Breast epithelium (tissue), 4 donors: ENCODE data around the gene KIAA0040. TPM values are rescaled to one million over a fixed set of nuclear protein-coding genes. Genes with fewer than 3 reads are reported as not detected.

Experiments used
- DNase-seq, 2 donors: peaks; one replicate each; pipeline ENCODE4 v3.0.0-alpha.2; 2019; ENCODE audit warnings: low spot score in 2 of 2
- H3K27ac ChIP-seq, 2 donors: fragments of 200-600 bp; sonication (generic) in 1 of 2; one replicate each; pipeline ENCODE4 v1.5.1; 2016 to 2019; ENCODE audit warnings: mild to moderate bottlenecking in 1 of 2
- H3K27me3 ChIP-seq, 2 donors: fragments of 200-600 bp; sonication (generic) in 1 of 2; one replicate each; pipeline versions ENCODE4 v1.5.1 to v1.6.0; 2017 to 2019; ENCODE audit warnings: control low read depth in 1 of 2, mild to moderate bottlenecking in 1 of 2
- H3K36me3 ChIP-seq: fragments of 200-600 bp; one replicate; pipeline ENCODE4 v1.5.1; 2019
- H3K4me1 ChIP-seq, 2 donors: fragments of 200-600 bp; sonication (generic); one replicate each; pipeline ENCODE4 v1.5.1; 2016 to 2019; ENCODE audit warnings: control low read depth in 1 of 2
- H3K4me3 ChIP-seq, 3 donors: fragments of 200-600 bp; sonication (generic); 1 replicate in 2 of 3; 2 replicates in 1 of 3; pipeline ENCODE4 v1.5.1; 2016 to 2019; ENCODE audit warnings: mild to moderate bottlenecking in 3 of 3, moderate library complexity in 2 of 3
- H3K9me3 ChIP-seq, 2 donors: fragments of 200-600 bp; sonication (generic) in 1 of 2; one replicate each; pipeline ENCODE4 v1.5.1; 2016 to 2019; ENCODE audit warnings: control low read depth in 1 of 2
- POLR2A ChIP-seq: fragments of 450-650 bp; IDR thresholded peaks from one replicate; pipeline ENCODE4 v1.6.1; 2016; ENCODE audit warnings: antibody characterized with exemption, mild to moderate bottlenecking, moderate library complexity
- POLR2AphosphoS5 ChIP-seq, 3 donors: sonication (generic); formaldehyde crosslinking; IDR thresholded peaks; one replicate each; pipeline ENCODE4 v1.6.1; 2017; ENCODE audit warnings: antibody characterized with exemption in 3 of 3
- intact Hi-C: fragments of 100-400 bp; cut with DNase I; formaldehyde crosslinking; loops from one replicate; pipeline ENCODE4 v1.15.1; 2023; ENCODE audit warnings: low total_unique reads
- total RNA-seq, 3 donors: library from RNA; depleted of rRNA; stranded (reverse); fragments of >200 nt; gene quantifications; one replicate each; pipeline ENCODE4 v1.1.0, GENCODE V29; 2016
- TF ChIP-seq, protein P1 (sequence below), 3 donors: fragments of 450-650 bp; IDR thresholded peaks; one replicate each; pipeline ENCODE4 v1.5.1; 2016 to 2017; ENCODE audit warnings: antibody characterized with exemption in 3 of 3, mild to moderate bottlenecking in 3 of 3, moderate library complexity in 3 of 3

The KIAA0040 gene
- total RNA-seq, 3 donors from 2014 or later, result 43.6 to 160 (median 56.9) TPM

DNA sequence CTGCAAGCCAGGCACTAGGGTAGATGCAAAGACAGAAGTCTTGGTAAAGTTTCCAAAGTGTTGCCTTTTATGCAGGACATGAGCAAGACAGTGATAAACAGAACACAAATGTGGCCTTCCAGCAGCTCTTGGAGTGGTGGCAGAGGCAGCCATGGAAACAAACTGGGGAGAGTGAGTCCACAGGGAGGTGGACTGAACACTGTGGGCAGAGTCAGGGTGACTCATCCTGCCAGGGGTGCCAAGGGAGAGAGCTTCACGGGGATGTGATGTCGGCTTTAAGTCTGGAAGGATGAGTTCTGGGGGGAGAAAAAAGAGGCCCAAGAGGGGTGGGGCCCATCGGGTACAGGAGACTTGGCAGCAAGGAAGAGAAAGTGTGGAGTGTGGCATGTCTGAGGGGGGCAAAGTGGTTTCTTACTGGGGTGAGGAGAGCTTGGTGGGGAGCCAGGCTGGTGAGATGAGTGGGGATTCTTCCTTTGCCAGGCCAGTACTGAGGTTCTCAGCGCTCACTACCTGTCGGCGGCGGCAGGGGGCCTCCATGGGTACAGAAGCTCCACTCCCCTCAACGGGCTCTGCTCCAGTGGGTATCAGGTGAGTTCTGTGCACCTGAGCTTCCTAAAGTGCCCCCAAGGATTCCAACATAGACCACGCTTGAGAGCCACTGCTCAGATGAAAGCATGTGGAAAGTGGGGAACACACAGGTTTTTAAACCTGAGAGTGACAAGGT lies 41.8 kb downstream of the KIAA0040 start:
- DNase-seq, result no peak
- Histone ChIP-seq H3K4me1 (no peaks in the 10 kb centered on the region), H3K4me3 (no peak overlapping the region), H3K36me3 (no peaks in the 10 kb centered on the region), H3K9me3 (no peaks in the 10 kb centered on the region), H3K27ac (no peak overlapping the region), H3K27me3 (no peaks in the 10 kb centered on the region)
- TF ChIP-seq, protein P1, sequence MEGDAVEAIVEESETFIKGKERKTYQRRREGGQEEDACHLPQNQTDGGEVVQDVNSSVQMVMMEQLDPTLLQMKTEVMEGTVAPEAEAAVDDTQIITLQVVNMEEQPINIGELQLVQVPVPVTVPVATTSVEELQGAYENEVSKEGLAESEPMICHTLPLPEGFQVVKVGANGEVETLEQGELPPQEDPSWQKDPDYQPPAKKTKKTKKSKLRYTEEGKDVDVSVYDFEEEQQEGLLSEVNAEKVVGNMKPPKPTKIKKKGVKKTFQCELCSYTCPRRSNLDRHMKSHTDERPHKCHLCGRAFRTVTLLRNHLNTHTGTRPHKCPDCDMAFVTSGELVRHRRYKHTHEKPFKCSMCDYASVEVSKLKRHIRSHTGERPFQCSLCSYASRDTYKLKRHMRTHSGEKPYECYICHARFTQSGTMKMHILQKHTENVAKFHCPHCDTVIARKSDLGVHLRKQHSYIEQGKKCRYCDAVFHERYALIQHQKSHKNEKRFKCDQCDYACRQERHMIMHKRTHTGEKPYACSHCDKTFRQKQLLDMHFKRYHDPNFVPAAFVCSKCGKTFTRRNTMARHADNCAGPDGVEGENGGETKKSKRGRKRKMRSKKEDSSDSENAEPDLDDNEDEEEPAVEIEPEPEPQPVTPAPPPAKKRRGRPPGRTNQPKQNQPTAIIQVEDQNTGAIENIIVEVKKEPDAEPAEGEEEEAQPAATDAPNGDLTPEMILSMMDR (IDR thresholded peaks at IDR 0.05), result no peak
- TF ChIP-seq POLR2A, result no peak
- no peak for TF ChIP-seq POLR2AphosphoS5 (IDR thresholded peaks at IDR 0.05)
- intact Hi-C loops, result loop anchor here (10.0 kb wide), 1 partner anchor 174 kb away; no protein-coding TSS in a partner anchor

DNA sequence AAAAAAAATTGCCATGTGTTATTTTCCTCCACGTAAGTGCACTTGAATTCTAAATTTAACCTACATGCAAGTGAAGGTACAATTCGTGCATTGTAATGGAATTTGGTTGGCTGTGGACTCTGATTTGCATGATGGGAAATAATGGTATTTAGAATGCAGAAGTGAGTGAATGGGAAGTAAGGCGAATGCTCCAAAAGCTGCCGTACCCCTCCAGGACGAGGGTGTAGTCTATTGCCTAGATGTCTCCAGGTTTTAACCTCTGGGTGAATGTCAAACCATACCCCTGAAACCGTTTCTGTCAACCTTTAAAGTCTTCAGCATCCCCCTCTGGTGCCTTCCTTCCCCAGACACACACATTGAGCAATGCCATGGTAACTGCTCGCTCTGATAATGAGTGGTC lies 44.5 kb downstream of the KIAA0040 start:
- no peaks in the 10 kb centered on the region for H3K4me1 ChIP-seq
- H3K36me3 ChIP-seq, result no peaks in the 10 kb centered on the region
- intact Hi-C loops, result loop anchor here (5.0 kb wide), 1 partner anchor 1404 kb away; no protein-coding TSS in a partner anchor
- H3K9me3 ChIP-seq, result no peaks in the 10 kb centered on the region
- H3K27me3 ChIP-seq, result no peaks in the 10 kb centered on the region
- H3K27ac ChIP-seq, result no peak overlapping the region
- H3K4me3 ChIP-seq, result no peak overlapping the region
- TF ChIP-seq, protein P1 (IDR thresholded peaks at IDR 0.05), result no peak
- TF ChIP-seq POLR2AphosphoS5 (IDR thresholded peaks at IDR 0.05) (no peak), POLR2A (no peak)
- no peak for DNase-seq

DNA sequence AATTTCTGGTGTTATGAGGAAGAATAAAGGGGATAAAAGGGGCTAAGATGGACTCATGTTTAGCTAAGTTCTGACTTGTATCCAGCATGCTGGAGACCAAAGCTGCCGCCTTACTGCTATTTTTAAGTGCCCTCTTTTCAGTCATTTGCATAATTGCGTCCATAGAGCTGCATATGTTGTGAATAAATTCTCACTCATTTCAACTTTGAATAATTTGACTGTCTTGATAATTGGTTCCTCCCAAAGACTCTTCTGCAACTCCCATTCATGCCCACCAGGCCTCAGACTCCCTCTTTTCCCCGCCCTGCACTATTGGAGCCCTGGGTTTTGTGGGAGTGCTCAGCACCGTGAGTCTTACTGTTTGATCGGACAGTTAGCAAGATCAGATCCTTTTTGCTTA lies 45.0 kb downstream of the KIAA0040 start:
- no peaks in the 10 kb centered on the region for H3K9me3 ChIP-seq
- TF ChIP-seq, protein P1 (IDR thresholded peaks at IDR 0.05), result no peak
- no peak for TF ChIP-seq POLR2A
- H3K36me3 ChIP-seq, result no peaks in the 10 kb centered on the region
- no peak overlapping the region for H3K27ac ChIP-seq
- H3K4me3 ChIP-seq, result no peak overlapping the region
- no peaks in the 10 kb centered on the region for H3K27me3 ChIP-seq
- no peaks in the 10 kb centered on the region for H3K4me1 ChIP-seq
- no peak for DNase-seq
- intact Hi-C loops, result loop anchor here (5.0 kb wide), 1 partner anchor 1405 kb away; no protein-coding TSS in a partner anchor

DNA sequence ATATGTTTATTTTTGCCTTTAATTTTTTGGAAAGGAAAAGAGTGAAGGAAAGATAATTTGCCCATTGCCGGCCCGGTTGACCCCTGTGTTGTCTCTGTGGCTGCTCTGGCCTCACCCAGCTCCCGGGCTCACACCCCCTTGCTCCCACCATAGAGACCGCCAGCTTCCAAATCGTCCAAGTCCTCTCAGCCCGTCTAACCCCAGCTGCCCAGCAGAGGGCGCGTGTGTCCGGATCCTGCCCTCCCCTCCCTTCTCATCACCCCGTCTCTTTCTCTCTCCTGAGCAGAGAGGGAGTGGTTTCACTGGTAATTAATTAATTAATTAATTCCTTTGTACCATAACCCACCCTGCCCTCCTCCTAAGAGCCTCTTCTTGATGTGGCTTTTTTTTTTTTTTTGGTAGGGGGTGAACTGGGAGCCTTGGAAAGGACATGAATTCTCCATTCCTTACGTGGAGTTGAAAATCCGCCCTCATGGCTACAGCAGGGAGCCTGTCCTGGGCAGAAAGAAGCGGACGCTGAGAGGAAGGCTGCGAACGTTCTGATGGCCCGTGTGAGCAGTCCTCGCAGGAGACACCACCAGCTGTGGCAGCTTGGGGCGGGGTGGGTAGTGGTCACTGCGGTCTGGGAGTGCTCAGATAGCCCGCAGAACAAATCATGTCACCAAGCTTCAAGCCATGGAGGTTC lies 45.9 kb downstream of the KIAA0040 start:
- H3K36me3 ChIP-seq, result no peaks in the 10 kb centered on the region
- intact Hi-C loops, result loop anchor here (5.0 kb wide), 1 partner anchor 1406 kb away; no protein-coding TSS in a partner anchor
- no peaks in the 10 kb centered on the region for H3K27me3 ChIP-seq
- no peaks in the 10 kb centered on the region for H3K4me1 ChIP-seq
- peak in 1 of 2 donors; percentile 71 for DNase-seq
- no peaks in the 10 kb centered on the region for H3K9me3 ChIP-seq
- TF ChIP-seq POLR2A (no peak), POLR2AphosphoS5 (IDR thresholded peaks at IDR 0.05) (no peak)
- TF ChIP-seq, protein P1 (IDR thresholded peaks at IDR 0.05), result peak; percentile 45 to 71 (median 57)
- peak overlapping the region in 1 of 3 donors; percentile 12 for H3K4me3 ChIP-seq
- no peak overlapping the region for H3K27ac ChIP-seq
